Endothelial cell of umbilical vein (primary cell): ENCODE measurements around the gene LIN7C. TPM values are rescaled to one million over a fixed set of nuclear protein-coding genes. Genes with fewer than 3 reads are reported as not detected.

ENCODE experiments used
- BruUV-seq: library from RNA; stranded (reverse); fragments of 400-500 nt; replicated peaks from 2 replicates; lab custom pipeline; 2021; lab: Mats Ljungman, UMichigan
- CTCF ChIA-PET: fragments of 300-600, 350-600 bp; sonication (Branson Sonifier 250); formaldehyde crosslinking; loops from one replicate; lab custom pipeline; 2021; ENCODE audit warnings: antibody characterized with exemption, inconsistent platforms; lab: Charles Lee
- POLR2A ChIA-PET: fragments of 300-600, 350-600 bp; sonication (Branson Sonifier 250); formaldehyde crosslinking; loops from one replicate; lab custom pipeline; 2021; ENCODE audit warnings: antibody characterized with exemption, inconsistent platforms; lab: Charles Lee
- DNase-seq: peaks from one replicate; pipeline ENCODE4 v3.0.0-alpha.2; 2011; ENCODE audit warnings: low read depth, low spot score
- FAIRE-seq: peaks from 2 replicates; lab custom pipeline; 2011; peaks lifted over from hg19 to GRCh38; lab: Jason Lieb, UNC
- H2AFZ ChIP-seq: 2 replicates; pipeline ENCODE4 v1.6.0; 2012; ENCODE audit warnings: low read depth, low read length, control low read depth, inconsistent platforms
- H3K27ac ChIP-seq: 2 replicates; pipeline ENCODE4 v1.5.1; 2011; ENCODE audit warnings: low read depth, mild to moderate bottlenecking, control low read depth, low read length, moderate library complexity; ENCODE audit not compliant: insufficient read depth
- H3K27me3 ChIP-seq, 2 experiments: 2 replicates each; pipeline versions ENCODE4 v1.6.0 to v1.6.1; 2011; ENCODE audit warnings: low read length in 2 of 2, mixed read lengths in 1 of 2; ENCODE audit not compliant: control insufficient read depth in 2 of 2, insufficient read depth in 2 of 2
- H3K36me3 ChIP-seq, 2 experiments: 2 replicates in 1 of 2; 3 replicates in 1 of 2; pipeline ENCODE4 v1.5.1; 2011; ENCODE audit warnings: low read length in 2 of 2, mild to moderate bottlenecking in 1 of 2, moderate library complexity in 1 of 2; ENCODE audit not compliant: control insufficient read depth in 2 of 2, insufficient read depth in 2 of 2; ENCODE audit errors: extremely low read depth in 1 of 2
- H3K4me1 ChIP-seq: 3 replicates; pipeline ENCODE4 v1.5.1; 2011; ENCODE audit warnings: mild to moderate bottlenecking, low read length; ENCODE audit not compliant: control insufficient read depth, insufficient read depth; ENCODE audit errors: extremely low read depth
- H3K4me2 ChIP-seq: 2 replicates; pipeline ENCODE4 v1.6.1; 2011; ENCODE audit warnings: low read length, control low read depth, mixed read lengths; ENCODE audit not compliant: insufficient read depth
- H3K4me3 ChIP-seq, 3 experiments: fragments of 200-600 bp in 1 of 3; sonication (generic), shearing (Covaris generic) in 1 of 3; replicated peaks in 1 of 3; 2 replicates each; pipeline ENCODE4 v1.5.1; 2011 to 2016; ENCODE audit warnings: control low read depth in 3 of 3, low read length in 3 of 3, mild to moderate bottlenecking in 2 of 3, inconsistent platforms in 1 of 3, low read depth in 1 of 3, moderate library complexity in 1 of 3; ENCODE audit not compliant: insufficient read depth in 1 of 3
- H3K79me2 ChIP-seq: 2 replicates; pipeline ENCODE4 v1.6.0; 2012; ENCODE audit warnings: low read length, inconsistent platforms; ENCODE audit not compliant: control insufficient read depth, insufficient read depth
- H3K9ac ChIP-seq: replicated peaks from 2 replicates; pipeline ENCODE3; 2011; ENCODE audit warnings: low read length, control low read depth; ENCODE audit not compliant: insufficient read depth; ENCODE audit errors: extremely low read depth
- H3K9me1 ChIP-seq: replicated peaks from 3 replicates; pipeline ENCODE4 v1.6.0; 2011; ENCODE audit warnings: mild to moderate bottlenecking, low read length; ENCODE audit not compliant: control insufficient read depth, insufficient read depth; ENCODE audit errors: extremely low read depth
- H3K9me3 ChIP-seq: replicated peaks from 2 replicates; pipeline ENCODE4 v1.5.1; 2012; ENCODE audit warnings: low read length, inconsistent platforms; ENCODE audit not compliant: control insufficient read depth, insufficient read depth
- H4K20me1 ChIP-seq: replicated peaks from 2 replicates; pipeline ENCODE3; 2011; ENCODE audit warnings: mild to moderate bottlenecking, low read length; ENCODE audit not compliant: control insufficient read depth, insufficient read depth; ENCODE audit errors: extremely low read depth
- CTCF ChIP-seq, 2 donors: IDR thresholded peaks; 1 replicate in 1 of 2; 2 replicates in 1 of 2; pipeline ENCODE4 v1.5.1; 2011; ENCODE audit warnings: low read length in 2 of 2, mild to moderate bottlenecking in 2 of 2, moderate library complexity in 2 of 2, control low read depth in 1 of 2, inconsistent platforms in 1 of 2, low read depth in 1 of 2; ENCODE audit not compliant: insufficient read depth in 1 of 2; ENCODE audit errors: extremely low read depth in 1 of 2
- EZH2 ChIP-seq: IDR thresholded peaks from 2 replicates; pipeline ENCODE4 v1.6.1; 2012; ENCODE audit warnings: borderline replicate concordance, low read depth, mild to moderate bottlenecking, moderate library complexity, low read length, inconsistent platforms; ENCODE audit not compliant: severe bottlenecking
- FOS ChIP-seq: IDR thresholded peaks from 2 replicates; pipeline ENCODE4 v1.6.1; 2011; ENCODE audit warnings: mild to moderate bottlenecking, low read length, moderate library complexity, borderline replicate concordance; ENCODE audit not compliant: insufficient read depth
- GATA2 ChIP-seq: IDR thresholded peaks from 2 replicates; pipeline ENCODE4 v1.7.0; 2011; ENCODE audit warnings: low read depth, mild to moderate bottlenecking, moderate library complexity, mixed read lengths, low read length; ENCODE audit not compliant: insufficient read length, insufficient read depth
- MAX ChIP-seq: IDR thresholded peaks from 2 replicates; pipeline ENCODE4 v1.6.1; 2011; ENCODE audit not compliant: insufficient read depth, insufficient read length
- MYC ChIP-seq: IDR thresholded peaks from one replicate; pipeline ENCODE4 v1.6.1; 2011; ENCODE audit warnings: mild to moderate bottlenecking, low read depth, low read length
- POLR2A ChIP-seq: IDR thresholded peaks from 2 replicates; pipeline ENCODE4 v1.6.1; 2012; ENCODE audit warnings: low read depth, mild to moderate bottlenecking, control low read depth, low read length
- POLR2AphosphoS5 ChIP-seq: IDR thresholded peaks from 2 replicates; pipeline ENCODE4 v1.6.1; 2012; ENCODE audit warnings: low read depth, mild to moderate bottlenecking, control low read depth, low read length, moderate library complexity; ENCODE audit not compliant: insufficient read depth
- dilution Hi-C: fragments of 300-500 bp; cut with MboI; formaldehyde crosslinking; loops from one replicate; pipeline ENCODE4 v1.15.0; 2019; ENCODE audit warnings: low sequenced_read_pairs; ENCODE audit not compliant: extremely low pct_ligation_motif_present
- intact Hi-C: fragments of 100-400 bp; cut with micrococcal nuclease; formaldehyde crosslinking; loops from one replicate; pipeline ENCODE4 v1.10.0; 2022
- polyA plus RNA-seq, 4 experiments: library from polyadenylated mRNA; depleted of rRNA in 3 of 4; stranded (reverse) in 3 of 4; unstranded in 1 of 4; fragments of >200 nt; gene quantifications; 2 replicates each; pipeline versions ENCODE4 v1.2.1 to v1.2.3, GENCODE V29; 2011 to 2012; ENCODE audit warnings: missing spikeins in 1 of 4
- total RNA-seq: library from RNA; stranded (reverse); gene quantifications from 2 replicates; pipeline ENCODE4 v1.2.3, GENCODE V29; 2021

Gene LIN7C
- total and polyA plus RNA-seq, 2 donors (not counting 3 experiments of a cell fraction or from before 2014, with no cell fraction given), result 7.1 to 24.9 TPM

- FAIRE-seq (no peak), DNase-seq (no peak)
- Histone ChIP-seq H3K36me3 (no peaks in the 10 kb centered on the region), H3K9me3 (no peaks in the 10 kb centered on the region), H3K9me1 (no peaks in the 10 kb centered on the region), H3K79me2 (no peaks in the 10 kb centered on the region), H3K9ac (no peak overlapping the region), H4K20me1 (no peaks in the 10 kb centered on the region), H2AFZ (no peak overlapping the region), H3K27me3 (no peaks in the 10 kb centered on the region), H3K4me3 (no peak overlapping the region), H3K4me2 (no peak overlapping the region), H3K27ac (no peak overlapping the region), H3K4me1 (no peaks in the 10 kb centered on the region)
- CTCF ChIA-PET, result no interaction called here
- no TSS peak for BruUV-seq
- POLR2A ChIA-PET, result no interaction called here
- dilution Hi-C loops, result no loop called here
- no peak for TF ChIP-seq FOS
- no peak for TF ChIP-seq GATA2
- no peak for TF ChIP-seq EZH2
- TF ChIP-seq MAX, result no peak
- TF ChIP-seq POLR2AphosphoS5, result no peak
- TF ChIP-seq CTCF (IDR thresholded peaks at IDR 0.05; ENCODE audit: extremely low read depth in 1 of 2, insufficient read depth in 1 of 2, low read depth in 1 of 2, low read length in 2 of 2), result no peak
- TF ChIP-seq POLR2A, result no peak
- no peak for TF ChIP-seq MYC
- intact Hi-C loops, result no loop called here
Measured at GRCh38 chr11:27513389-27513788, 6.8 kb upstream of the LIN7C start.
